GM12865 (cell line): ENCODE results near the gene MPRIP.

ENCODE experiments used
- DNase-seq: peaks from one replicate; pipeline ENCODE4 v3.0.0; 2010; ENCODE audit warnings: low read depth
- H3K4me3 ChIP-seq: 2 replicates; pipeline ENCODE4 v1.5.1; 2011; ENCODE audit warnings: mild to moderate bottlenecking, low read depth, low read length, control low read depth
- TF ChIP-seq, protein P1 (sequence below): IDR thresholded peaks from 2 replicates; pipeline ENCODE4 v1.5.1; 2011; ENCODE audit warnings: low read length, control low read depth, low read depth, inconsistent platforms; ENCODE audit not compliant: insufficient read depth; ENCODE audit errors: missing control alignments

Gene MPRIP

GRCh38 chr17:17062866-17063265, 20.6 kb downstream of the MPRIP start:
- TF ChIP-seq, protein P1, sequence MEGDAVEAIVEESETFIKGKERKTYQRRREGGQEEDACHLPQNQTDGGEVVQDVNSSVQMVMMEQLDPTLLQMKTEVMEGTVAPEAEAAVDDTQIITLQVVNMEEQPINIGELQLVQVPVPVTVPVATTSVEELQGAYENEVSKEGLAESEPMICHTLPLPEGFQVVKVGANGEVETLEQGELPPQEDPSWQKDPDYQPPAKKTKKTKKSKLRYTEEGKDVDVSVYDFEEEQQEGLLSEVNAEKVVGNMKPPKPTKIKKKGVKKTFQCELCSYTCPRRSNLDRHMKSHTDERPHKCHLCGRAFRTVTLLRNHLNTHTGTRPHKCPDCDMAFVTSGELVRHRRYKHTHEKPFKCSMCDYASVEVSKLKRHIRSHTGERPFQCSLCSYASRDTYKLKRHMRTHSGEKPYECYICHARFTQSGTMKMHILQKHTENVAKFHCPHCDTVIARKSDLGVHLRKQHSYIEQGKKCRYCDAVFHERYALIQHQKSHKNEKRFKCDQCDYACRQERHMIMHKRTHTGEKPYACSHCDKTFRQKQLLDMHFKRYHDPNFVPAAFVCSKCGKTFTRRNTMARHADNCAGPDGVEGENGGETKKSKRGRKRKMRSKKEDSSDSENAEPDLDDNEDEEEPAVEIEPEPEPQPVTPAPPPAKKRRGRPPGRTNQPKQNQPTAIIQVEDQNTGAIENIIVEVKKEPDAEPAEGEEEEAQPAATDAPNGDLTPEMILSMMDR = no peak

DNA sequence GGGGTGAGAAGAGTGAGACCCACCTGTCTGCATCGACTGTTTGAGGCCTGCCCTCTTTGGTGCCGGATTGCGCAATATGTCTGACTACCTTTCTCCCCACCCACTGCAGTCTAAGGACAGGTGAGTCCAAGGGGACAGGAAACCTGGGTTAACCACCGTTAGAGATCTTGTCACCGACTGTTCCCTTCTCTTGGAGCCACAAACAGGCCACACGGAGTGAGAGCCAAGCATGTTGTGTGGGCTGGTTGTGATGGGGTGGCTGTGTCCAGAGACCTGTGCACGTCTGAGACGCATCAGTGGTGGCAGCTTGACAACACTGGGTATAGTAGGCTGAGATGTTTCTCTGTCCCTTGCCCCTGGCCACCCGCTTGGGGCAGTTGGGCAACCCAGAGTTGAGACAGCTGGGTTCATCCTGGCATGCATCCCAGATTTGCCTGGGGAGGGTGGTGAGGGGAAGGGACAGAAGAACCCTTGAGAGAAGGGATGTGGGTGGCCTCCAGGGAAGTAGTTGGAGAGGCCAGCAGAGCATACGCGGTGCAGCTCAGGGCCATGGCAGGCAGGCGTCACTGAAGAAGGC, 21.4 kb downstream of the MPRIP start:
- H3K4me3 ChIP-seq = no peak overlapping the region
- no peak for DNase-seq
- TF ChIP-seq, protein P1 = no peak

More at GRCh38 chr17:17062866-17063265, 20.6 kb downstream of the MPRIP start:
- DNase-seq = no peak
- H3K4me3 ChIP-seq = no peak overlapping the region

- no peak for DNase-seq
Measured at GRCh38 chr17:17064322-17064721, 22.1 kb downstream of the MPRIP start.

DNA sequence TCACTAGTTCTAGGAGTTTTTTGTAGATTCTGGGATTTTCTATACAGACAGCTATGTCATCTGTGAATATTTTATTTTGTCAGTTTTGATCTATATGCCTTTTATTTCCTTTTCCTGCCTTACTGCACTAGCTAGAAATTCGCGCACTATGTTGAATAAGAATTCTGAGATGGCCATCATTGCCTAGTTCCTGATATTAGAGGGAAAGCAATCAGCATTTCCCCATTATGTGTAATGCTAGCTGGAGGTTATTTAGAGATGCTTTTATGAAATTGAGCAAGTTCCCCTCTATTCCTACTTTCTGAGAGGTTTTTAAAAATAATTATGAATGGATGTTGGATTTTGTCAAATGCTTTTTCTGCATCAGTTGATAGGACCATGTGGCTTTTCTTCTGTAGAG, 23.8 kb downstream of the MPRIP start:
- TF ChIP-seq, protein P1 = no peak
- H3K4me3 ChIP-seq = no peak overlapping the region
- no peak for DNase-seq

More at GRCh38 chr17:17064322-17064721, 22.1 kb downstream of the MPRIP start:
- no peak overlapping the region for H3K4me3 ChIP-seq
- TF ChIP-seq, protein P1 = no peak

DNA sequence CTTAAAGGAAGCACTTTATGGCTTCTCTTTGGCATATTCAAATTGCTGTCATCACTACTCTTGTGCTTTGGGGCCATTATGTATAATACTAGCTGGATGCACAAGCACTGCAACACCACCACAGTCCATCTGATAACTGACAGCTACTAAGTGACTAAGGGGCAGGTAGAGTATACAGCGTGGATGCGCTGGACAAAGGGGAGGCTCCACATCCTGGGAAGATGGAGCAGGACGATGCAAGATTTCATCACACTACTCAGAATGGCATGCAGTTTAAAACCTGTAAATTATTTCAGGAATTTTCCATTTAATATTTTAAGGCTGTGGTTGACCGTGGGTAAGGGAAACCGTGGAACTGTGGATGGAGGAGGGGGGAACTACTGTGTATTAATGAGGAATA, 25.0 kb downstream of the MPRIP start:
- TF ChIP-seq, protein P1 = no peak
- no peak for DNase-seq
- H3K4me3 ChIP-seq = no peak overlapping the region

DNA sequence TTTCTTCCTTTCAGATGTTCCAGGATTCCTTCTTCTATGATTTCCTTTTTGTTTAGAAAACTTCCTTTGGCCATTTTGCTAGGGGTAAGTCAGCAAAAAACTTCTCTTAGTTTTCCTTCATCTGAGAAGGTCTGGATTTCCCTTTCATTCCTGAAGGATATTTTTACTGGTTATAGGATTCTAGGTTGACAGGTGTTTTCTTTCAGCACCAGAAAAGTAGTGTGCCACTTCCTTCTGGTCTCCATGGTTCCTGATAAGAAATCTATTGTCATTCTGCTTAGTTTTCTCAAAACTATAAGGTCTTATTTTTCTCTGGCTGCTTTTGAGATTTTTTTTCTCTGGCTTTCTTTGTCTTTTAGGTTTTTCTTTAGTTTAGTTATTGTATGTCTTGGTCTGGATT, 27.6 kb downstream of the MPRIP start:
- no peak overlapping the region for H3K4me3 ChIP-seq
- TF ChIP-seq, protein P1 = no peak
- DNase-seq = no peak

DNA sequence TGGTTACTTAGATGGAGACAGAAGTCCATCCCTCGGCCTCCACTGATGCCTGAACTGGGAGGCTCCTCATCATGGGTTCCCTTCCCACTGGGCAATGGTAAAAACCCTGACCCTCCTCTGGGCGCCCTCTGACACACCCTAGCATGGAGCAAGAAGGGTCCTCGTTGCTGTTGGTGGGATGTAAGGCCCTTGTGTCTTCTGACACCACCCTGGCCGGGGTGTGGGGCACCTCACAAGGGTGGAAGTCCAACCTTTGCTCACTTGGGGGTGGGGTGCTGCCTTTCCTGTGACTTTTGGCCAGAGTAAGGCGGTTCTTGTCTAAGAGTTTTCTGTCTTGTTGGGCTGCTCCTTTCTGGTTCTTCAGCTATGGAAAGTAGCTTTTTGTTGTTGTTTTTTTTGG, 28.7 kb downstream of the MPRIP start:
- TF ChIP-seq, protein P1 = no peak
- H3K4me3 ChIP-seq = no peak overlapping the region
- no peak for DNase-seq
